Thoracic aorta (tissue), 2 donors: Measurements from ENCODE around the gene NAB1. TPM values are rescaled to one million over a fixed set of nuclear protein-coding genes. Genes with fewer than 3 reads are reported as not detected.

ENCODE experiments used
- ATAC-seq: fragments of 150-250 bp; one replicate; pipeline ENCODE4 v1.8.0; 2017; ENCODE audit warnings: low read depth; ENCODE audit not compliant: insufficient number of reproducible peaks, low FRiP score
- DNase-seq: peaks from one replicate; pipeline ENCODE4 v3.0.0-alpha.2; 2020; ENCODE audit warnings: low spot score
- H3K27ac ChIP-seq, 2 donors: fragments of 200-600 bp; sonication (generic); 1 replicate in 1 of 2; 2 replicates in 1 of 2; pipeline ENCODE4 v1.5.1; 2016; ENCODE audit warnings: mild to moderate bottlenecking in 2 of 2, moderate library complexity in 2 of 2
- H3K27me3 ChIP-seq: fragments of 200-600 bp; sonication (generic); replicated peaks from 2 replicates; pipeline ENCODE4 v1.6.0; 2016; ENCODE audit warnings: mild to moderate bottlenecking; ENCODE audit not compliant: insufficient read depth
- H3K36me3 ChIP-seq: fragments of 200-600 bp; sonication (generic); one replicate; pipeline ENCODE4 v1.5.1; 2016
- H3K4me1 ChIP-seq, 2 donors: fragments of 200-600 bp; sonication (generic); 1 replicate in 1 of 2; 2 replicates in 1 of 2; pipeline versions ENCODE4 v1.5.1 to v1.6.0; 2016; ENCODE audit warnings: low read depth in 2 of 2, mild to moderate bottlenecking in 1 of 2; ENCODE audit not compliant: control insufficient read depth in 1 of 2
- H3K4me3 ChIP-seq: fragments of 200-600 bp; sonication (generic); 2 replicates; pipeline ENCODE4 v1.5.1; 2016; ENCODE audit warnings: mild to moderate bottlenecking
- H3K9me3 ChIP-seq: fragments of 200-600 bp; sonication (generic); 2 replicates; pipeline ENCODE4 v1.5.1; 2016
- total RNA-seq, 2 donors: library from RNA; depleted of rRNA; stranded (reverse); fragments of >200 nt; gene quantifications; one replicate each; pipeline versions ENCODE4 v1.1.0 to v1.2.3, GENCODE V29; 2016
- TF ChIP-seq, protein P1 (sequence below): fragments of 200-600 bp; sonication (generic); IDR thresholded peaks from one replicate; pipeline ENCODE4 v1.5.1; 2019; ENCODE audit warnings: antibody characterized with exemption

The NAB1 gene
- total RNA-seq, 2 donors from 2014 or later: 51.0 to 77.7 TPM

DNA sequence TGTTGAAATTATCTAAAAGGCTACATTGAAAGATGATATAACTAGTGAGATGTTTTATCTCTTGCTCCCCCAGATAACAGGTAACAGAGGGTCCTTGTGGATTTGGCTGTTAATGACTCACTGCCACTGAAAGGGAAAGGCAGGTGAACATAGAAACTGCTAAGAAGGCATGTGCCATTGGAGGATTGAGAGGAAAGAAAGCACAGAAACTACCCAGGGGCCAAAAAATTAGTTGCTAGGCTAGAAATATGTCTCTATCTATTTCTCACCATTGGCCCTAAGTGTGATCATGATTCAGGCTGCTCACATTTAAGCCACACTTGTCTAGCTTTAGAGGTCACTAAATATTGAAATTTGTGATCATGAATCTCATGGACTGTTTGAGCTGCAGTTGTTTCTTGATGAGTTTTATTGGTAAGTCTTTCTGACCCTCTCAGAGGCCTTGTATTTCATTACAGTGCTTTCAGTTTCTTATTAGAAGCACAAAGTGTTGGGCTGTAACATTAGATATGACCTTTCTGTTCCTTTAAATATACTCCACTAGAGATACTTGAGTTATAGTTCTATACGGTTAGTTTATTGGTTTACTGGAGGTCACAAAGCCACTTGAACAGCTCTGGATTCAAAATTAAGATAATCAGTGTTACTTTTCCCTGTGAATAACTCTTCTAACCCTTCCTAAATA lies 26.2 kb downstream of the NAB1 start:
- H3K27me3 ChIP-seq: no peaks in the 10 kb centered on the region
- ATAC-seq (no peak), DNase-seq (no peak)
- peaks cover 0 to 26% of the 10 kb centered on the region in 2 donors for H3K4me1 ChIP-seq
- no peak overlapping the region for H3K27ac ChIP-seq
- no peak overlapping the region for H3K4me3 ChIP-seq
- peaks cover 6% of the 10 kb centered on the region for H3K36me3 ChIP-seq
- TF ChIP-seq, protein P1, sequence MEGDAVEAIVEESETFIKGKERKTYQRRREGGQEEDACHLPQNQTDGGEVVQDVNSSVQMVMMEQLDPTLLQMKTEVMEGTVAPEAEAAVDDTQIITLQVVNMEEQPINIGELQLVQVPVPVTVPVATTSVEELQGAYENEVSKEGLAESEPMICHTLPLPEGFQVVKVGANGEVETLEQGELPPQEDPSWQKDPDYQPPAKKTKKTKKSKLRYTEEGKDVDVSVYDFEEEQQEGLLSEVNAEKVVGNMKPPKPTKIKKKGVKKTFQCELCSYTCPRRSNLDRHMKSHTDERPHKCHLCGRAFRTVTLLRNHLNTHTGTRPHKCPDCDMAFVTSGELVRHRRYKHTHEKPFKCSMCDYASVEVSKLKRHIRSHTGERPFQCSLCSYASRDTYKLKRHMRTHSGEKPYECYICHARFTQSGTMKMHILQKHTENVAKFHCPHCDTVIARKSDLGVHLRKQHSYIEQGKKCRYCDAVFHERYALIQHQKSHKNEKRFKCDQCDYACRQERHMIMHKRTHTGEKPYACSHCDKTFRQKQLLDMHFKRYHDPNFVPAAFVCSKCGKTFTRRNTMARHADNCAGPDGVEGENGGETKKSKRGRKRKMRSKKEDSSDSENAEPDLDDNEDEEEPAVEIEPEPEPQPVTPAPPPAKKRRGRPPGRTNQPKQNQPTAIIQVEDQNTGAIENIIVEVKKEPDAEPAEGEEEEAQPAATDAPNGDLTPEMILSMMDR: no peak
- H3K9me3 ChIP-seq: no peaks in the 10 kb centered on the region

DNA sequence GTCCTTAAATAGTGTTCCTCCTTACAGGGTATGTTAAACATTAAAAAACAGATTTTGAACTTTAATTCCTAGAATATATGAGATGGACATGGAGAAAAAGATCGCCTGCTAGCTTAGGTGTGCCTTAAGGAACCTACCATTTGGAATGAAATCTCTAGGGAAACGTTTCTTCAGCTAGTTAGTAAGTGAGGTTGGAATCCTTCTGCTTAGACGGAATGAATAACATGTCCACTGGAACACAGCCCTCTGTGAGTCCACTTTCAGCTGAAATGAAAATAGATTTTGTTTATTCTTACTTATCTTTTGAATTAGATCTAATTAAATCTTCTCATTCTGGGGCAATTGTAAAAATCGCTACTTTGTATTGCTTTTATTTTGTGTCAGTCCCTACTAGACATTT lies 28.4 kb downstream of the NAB1 start:
- H3K4me1 ChIP-seq: peaks cover 0 to 26% of the 10 kb centered on the region in 2 donors
- H3K36me3 ChIP-seq: peaks cover 6% of the 10 kb centered on the region
- no peaks in the 10 kb centered on the region for H3K9me3 ChIP-seq
- TF ChIP-seq, protein P1: no peak
- no peaks in the 10 kb centered on the region for H3K27me3 ChIP-seq
- no peak overlapping the region for H3K27ac ChIP-seq
- DNase-seq: no peak
- no peak overlapping the region for H3K4me3 ChIP-seq
- ATAC-seq: no peak

DNA sequence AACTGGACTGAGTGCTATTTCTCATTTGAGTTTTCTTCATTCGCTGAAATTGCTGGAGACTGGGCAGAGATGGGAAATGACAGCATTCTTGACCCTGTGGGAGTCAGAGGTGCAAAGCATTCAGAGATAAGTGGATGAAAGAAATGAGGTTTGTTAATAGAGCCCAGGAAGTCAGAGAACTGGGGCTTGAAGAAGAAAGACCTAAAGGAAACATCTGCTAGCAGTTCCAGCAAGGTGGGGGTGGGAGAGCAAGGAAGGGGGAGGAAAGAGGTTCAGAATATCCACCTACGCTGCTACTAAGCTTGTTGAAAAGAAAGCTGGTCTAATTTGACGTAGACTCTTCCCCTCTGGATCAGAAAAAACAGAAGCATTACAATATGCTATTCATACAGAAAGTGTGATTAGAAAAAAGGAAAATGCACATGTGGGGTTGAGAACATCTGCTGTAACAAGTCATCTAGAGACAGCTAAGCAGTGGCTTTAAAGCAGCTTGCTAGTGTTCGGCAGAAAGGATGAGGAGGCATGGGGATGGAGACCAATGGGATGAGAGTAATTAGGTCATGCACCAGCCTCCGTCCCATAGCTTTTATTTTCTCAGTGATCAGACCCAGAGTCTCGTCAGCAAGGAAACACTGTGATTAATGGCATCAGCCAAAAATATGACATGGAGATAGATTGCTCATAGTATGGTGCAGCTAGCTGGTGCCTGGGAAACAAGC lies 29.7 kb downstream of the NAB1 start:
- H3K27me3 ChIP-seq: no peaks in the 10 kb centered on the region
- no peak for DNase-seq
- ATAC-seq: no peak
- peaks cover 0 to 27% of the 10 kb centered on the region in 2 donors for H3K4me1 ChIP-seq
- H3K27ac ChIP-seq: peak overlapping the region; percentile 2 to 25
- no peaks in the 10 kb centered on the region for H3K9me3 ChIP-seq
- peaks cover 6% of the 10 kb centered on the region for H3K36me3 ChIP-seq
- H3K4me3 ChIP-seq: peak overlapping the region; percentile 36
- TF ChIP-seq, protein P1: no peak

DNA sequence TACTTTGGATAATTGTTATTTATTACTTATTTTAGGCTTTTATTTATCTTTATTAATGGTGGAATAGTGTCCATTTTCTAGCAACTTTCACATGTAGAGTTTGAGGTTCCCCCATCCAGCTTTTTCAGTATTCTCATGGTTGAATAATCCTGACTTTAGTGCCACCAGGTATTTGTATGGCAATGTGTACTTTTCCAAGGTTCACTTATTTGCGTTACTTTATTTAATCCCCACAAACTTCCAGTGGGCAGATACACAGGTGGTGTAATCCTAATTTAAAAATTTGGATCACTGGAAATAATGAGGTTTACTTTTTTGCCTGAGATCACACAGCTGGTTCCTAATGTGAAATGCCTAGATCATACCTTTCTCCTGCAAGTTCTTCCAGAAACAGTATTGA lies 30.5 kb downstream of the NAB1 start:
- TF ChIP-seq, protein P1: no peak
- H3K27ac ChIP-seq: peak overlapping the region in 1 of 2 donors; percentile 25
- ATAC-seq: no peak
- no peaks in the 10 kb centered on the region for H3K9me3 ChIP-seq
- no peaks in the 10 kb centered on the region for H3K27me3 ChIP-seq
- peaks cover 6% of the 10 kb centered on the region for H3K36me3 ChIP-seq
- H3K4me1 ChIP-seq: peaks cover 0 to 32% of the 10 kb centered on the region in 2 donors
- DNase-seq: no peak
- no peak overlapping the region for H3K4me3 ChIP-seq

DNA sequence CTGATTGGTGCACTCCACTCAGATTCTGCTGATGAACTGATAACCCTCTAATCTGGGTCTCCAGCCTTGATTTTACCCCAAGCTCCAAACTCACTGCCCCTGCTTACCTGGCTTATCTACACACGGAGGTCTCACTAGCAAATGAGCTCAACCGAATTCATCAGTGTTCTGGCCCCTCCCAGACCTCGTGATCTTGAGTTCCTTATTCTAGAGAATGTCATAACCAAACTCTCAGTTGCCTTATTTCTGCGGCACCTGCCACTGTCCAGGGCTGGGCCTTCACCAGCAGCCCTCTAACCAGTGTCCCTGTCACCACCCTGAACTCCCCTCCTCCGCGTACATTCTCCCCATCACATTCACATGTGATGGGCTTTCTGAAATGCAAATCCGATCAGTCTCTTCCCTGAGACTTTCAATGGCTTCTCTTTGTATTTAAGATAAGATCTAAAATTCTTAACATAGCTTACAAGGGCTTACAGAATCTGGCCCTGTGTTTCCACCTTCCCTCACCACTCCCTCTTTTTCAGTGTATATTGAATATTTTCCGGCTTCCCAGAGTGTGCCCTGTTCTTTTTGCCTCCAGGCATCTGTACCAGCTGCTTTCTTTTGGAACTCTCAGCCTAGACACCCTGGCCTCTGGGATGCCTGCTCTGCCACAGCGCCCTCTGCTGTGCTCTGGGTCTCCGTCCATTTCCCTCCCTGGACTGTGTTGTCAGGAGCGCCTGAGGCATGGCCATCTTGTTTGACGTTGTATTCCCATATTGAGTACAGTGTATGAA lies 31.1 kb downstream of the NAB1 start:
- Histone ChIP-seq H3K4me1 (peaks cover 0 to 38% of the 10 kb centered on the region in 2 donors), H3K4me3 (no peak overlapping the region), H3K27ac (no peak overlapping the region), H3K9me3 (no peaks in the 10 kb centered on the region), H3K27me3 (no peaks in the 10 kb centered on the region), H3K36me3 (peaks cover 2% of the 10 kb centered on the region)
- TF ChIP-seq, protein P1: peak; percentile 22
- DNase-seq (no peak), ATAC-seq (no peak)
